Peyer's patch (tissue), 4 donors: ENCODE measurements around the gene SZRD1. TPM values are rescaled to one million over a fixed set of nuclear protein-coding genes. Genes with fewer than 3 reads are reported as not detected.
A peak's percentile ranks its signal among the peaks of the same experiment; 100 is the strongest.

Experiments used
- DNase-seq, 3 donors: peaks; one replicate each; pipeline ENCODE4 v3.0.0-alpha.2; 2017 to 2019
- H3K27ac ChIP-seq, 4 donors: fragments of 200-600 bp; sonication (generic); one replicate each; pipeline ENCODE4 v1.5.1; 2016 to 2019
- H3K27me3 ChIP-seq, 2 donors: fragments of 200-600 bp; sonication (generic); one replicate each; pipeline ENCODE4 v1.5.1; 2019
- H3K36me3 ChIP-seq, 3 donors: fragments of 200-600 bp; sonication (generic); one replicate each; pipeline ENCODE4 v1.5.1; 2016 to 2019
- H3K4me1 ChIP-seq, 4 donors: fragments of 200-600 bp; sonication (generic); one replicate each; pipeline ENCODE4 v1.5.1; 2016 to 2019
- H3K4me3 ChIP-seq, 4 donors: fragments of 200-600 bp; sonication (generic); 1 replicate in 3 of 4; 2 replicates in 1 of 4; pipeline ENCODE4 v1.5.1; 2016 to 2019; ENCODE audit warnings: mild to moderate bottlenecking in 1 of 4
- H3K9me3 ChIP-seq, 4 donors: fragments of 200-600 bp; sonication (generic); one replicate each; pipeline ENCODE4 v1.5.1; 2016 to 2019; ENCODE audit warnings: mild to moderate bottlenecking in 1 of 4
- POLR2A ChIP-seq, 2 donors: fragments of 450-650 bp; IDR thresholded peaks; one replicate each; pipeline ENCODE4 v1.5.1; 2017; ENCODE audit warnings: antibody characterized with exemption in 2 of 2, mild to moderate bottlenecking in 2 of 2, moderate library complexity in 2 of 2
- total RNA-seq, 4 donors: library from RNA; depleted of rRNA; stranded (reverse); fragments of >200 nt; gene quantifications; one replicate each; pipeline ENCODE4 v1.1.0, GENCODE V29; 2016
- TF ChIP-seq, protein P1 (sequence below), 6 experiments: fragments of 450-650 bp in 4 of 6; fragments of 200-600 bp in 2 of 6; sonication (generic) in 1 of 6; IDR thresholded peaks; one replicate each; pipeline ENCODE4 v1.5.1; 2017 to 2019; ENCODE audit warnings: antibody characterized with exemption in 6 of 6, mild to moderate bottlenecking in 3 of 6, moderate library complexity in 1 of 6

The SZRD1 gene, protein sequence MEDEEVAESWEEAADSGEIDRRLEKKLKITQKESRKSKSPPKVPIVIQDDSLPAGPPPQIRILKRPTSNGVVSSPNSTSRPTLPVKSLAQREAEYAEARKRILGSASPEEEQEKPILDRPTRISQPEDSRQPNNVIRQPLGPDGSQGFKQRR
- total RNA-seq = 10 to 100 TPM; 52.0 to 59.5 (median 57.4) TPM

DNA sequence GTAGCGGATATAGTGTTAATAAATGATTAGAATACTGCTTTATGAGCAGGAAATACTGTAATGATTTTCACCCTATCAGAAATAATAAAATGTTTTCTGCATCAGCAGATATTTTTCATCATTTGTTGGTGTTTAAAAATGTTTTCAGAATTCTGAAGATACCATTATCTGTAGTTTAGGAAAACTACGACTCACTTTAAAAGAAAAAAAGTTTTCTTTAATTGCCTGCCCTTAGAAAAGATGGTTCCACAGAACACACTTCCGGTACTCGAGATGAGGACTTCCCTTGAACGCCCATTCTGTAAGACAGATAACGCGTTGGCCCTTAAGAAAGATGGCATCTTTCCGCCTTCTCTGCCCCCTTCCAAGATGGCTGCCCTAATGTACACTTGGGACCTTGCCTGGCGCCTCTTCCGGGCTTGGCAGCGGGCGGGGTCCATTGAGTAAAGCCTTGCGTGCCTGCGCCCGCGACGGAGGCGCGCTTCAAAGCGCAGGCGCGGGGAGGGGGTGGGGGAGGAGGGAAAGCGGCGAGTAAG, at the start of gene SZRD1:
SZRD1 (plus strand) TSS at position 521 of the 536 bp plus-strand sequence. CDS start 16 bp downstream, outside the sequence.
- TF ChIP-seq, protein P1, sequence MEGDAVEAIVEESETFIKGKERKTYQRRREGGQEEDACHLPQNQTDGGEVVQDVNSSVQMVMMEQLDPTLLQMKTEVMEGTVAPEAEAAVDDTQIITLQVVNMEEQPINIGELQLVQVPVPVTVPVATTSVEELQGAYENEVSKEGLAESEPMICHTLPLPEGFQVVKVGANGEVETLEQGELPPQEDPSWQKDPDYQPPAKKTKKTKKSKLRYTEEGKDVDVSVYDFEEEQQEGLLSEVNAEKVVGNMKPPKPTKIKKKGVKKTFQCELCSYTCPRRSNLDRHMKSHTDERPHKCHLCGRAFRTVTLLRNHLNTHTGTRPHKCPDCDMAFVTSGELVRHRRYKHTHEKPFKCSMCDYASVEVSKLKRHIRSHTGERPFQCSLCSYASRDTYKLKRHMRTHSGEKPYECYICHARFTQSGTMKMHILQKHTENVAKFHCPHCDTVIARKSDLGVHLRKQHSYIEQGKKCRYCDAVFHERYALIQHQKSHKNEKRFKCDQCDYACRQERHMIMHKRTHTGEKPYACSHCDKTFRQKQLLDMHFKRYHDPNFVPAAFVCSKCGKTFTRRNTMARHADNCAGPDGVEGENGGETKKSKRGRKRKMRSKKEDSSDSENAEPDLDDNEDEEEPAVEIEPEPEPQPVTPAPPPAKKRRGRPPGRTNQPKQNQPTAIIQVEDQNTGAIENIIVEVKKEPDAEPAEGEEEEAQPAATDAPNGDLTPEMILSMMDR (IDR thresholded peaks at IDR 0.05) = no peak
- no peak for TF ChIP-seq POLR2A (IDR thresholded peaks at IDR 0.05)
- peak; percentile 96 to 99 (median 97) for DNase-seq
- Histone ChIP-seq H3K27me3 (no peaks in the 10 kb centered on the region), H3K4me1 (peaks cover 0 to 30% (median 7%) of the 10 kb centered on the region in 4 donors), H3K27ac (peak within 1 kb of the TSS; percentile 95 to 98 (median 97)), H3K36me3 (no peaks in the 10 kb centered on the region), H3K4me3 (peak within 1 kb of the TSS; percentile 73 to 96 (median 82)), H3K9me3 (no peaks in the 10 kb centered on the region)

DNA sequence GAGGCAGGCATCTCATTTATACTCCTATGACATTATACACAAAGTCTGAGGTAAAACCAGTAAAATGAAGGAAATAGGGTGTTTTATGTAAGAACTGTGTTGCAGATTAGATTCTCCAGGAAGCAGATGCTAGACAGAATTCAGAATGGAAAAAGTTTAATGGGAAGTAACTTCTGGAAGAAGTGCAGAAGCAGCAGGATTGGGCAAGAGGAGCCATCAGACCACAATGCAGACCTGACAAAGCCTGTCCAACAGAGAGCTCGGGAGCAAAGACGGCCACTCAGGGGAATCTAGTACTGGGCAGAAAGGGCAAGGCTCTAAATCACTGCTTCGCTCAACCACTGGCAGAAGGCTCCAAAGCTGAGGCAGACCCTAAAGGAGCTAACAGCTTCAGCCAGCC, 48.5 kb upstream of the SZRD1 start:
- Histone ChIP-seq H3K4me3 (no peak overlapping the region), H3K27me3 (no peaks in the 10 kb centered on the region), H3K9me3 (no peaks in the 10 kb centered on the region), H3K36me3 (peaks cover 0 to 22% (median 0%) of the 10 kb centered on the region in 3 donors), H3K27ac (no peak overlapping the region), H3K4me1 (no peaks in the 10 kb centered on the region)
- no peak for TF ChIP-seq POLR2A (IDR thresholded peaks at IDR 0.05)
- TF ChIP-seq, protein P1 (IDR thresholded peaks at IDR 0.05) = no peak
- DNase-seq = peak in 1 of 3 donors; percentile 46

DNA sequence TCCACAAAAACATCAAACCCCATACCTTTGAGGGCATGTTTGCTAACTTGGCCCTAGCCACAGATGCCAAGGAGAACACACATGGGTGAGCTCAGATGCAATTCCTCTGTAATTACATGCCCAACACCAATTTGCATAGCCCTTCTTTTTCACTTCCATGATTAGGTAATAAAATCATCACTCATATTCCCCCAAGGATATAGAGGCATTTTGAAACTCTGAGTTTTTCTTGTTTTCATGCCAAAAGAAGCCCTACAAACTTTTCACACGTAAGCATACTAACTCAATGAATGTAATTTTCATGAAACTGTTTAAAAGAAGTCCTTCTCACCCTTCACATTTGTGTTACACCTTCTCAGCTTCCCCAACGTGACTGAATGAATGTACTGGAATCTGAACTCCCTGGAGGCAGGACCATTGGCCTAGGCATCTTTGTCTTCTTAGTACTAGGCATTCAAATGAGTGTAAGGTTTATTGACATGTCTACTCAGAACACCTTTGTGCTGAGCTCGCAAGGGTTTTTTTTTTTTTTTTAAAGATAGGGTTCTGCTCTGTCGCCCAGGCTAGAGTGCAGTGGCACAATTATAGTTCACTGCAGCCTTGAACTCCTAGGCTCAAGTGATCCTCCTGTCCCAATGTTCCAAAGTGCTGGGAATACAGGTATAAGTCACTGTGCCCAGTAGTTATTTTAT, 45.7 kb upstream of the SZRD1 start:
- DNase-seq = peak in 1 of 3 donors; percentile 13
- Histone ChIP-seq H3K27me3 (no peaks in the 10 kb centered on the region), H3K36me3 (peaks cover 0 to 3% (median 0%) of the 10 kb centered on the region in 3 donors), H3K27ac (no peak overlapping the region), H3K9me3 (no peaks in the 10 kb centered on the region), H3K4me3 (no peak overlapping the region), H3K4me1 (no peaks in the 10 kb centered on the region)
- TF ChIP-seq, protein P1 (IDR thresholded peaks at IDR 0.05) = no peak
- TF ChIP-seq POLR2A (IDR thresholded peaks at IDR 0.05) = no peak

DNA sequence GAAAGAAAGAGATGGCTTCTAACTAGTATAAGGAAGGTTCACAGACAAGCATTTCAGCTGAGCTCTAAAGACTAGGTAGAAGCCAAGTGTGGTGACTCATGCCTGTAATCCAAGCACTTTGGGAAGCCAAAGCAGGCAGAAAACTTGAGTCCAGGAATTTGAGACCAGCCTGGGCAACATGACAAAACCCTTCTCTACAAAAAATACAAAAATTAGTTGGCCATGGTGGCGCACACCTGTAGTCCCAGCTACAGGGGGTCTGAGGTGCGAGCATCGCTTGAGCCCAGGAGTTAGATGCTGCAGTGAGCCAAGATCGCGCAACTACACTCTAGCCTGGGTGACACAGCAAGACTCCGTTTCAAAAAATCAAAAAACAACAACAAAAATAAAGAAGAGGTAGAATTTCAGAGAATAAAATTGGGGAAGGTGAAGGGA, 42.6 kb upstream of the SZRD1 start:
- TF ChIP-seq, protein P1 (IDR thresholded peaks at IDR 0.05) = no peak
- peak in 1 of 3 donors; percentile 43 for DNase-seq
- no peak overlapping the region for H3K27ac ChIP-seq

DNA sequence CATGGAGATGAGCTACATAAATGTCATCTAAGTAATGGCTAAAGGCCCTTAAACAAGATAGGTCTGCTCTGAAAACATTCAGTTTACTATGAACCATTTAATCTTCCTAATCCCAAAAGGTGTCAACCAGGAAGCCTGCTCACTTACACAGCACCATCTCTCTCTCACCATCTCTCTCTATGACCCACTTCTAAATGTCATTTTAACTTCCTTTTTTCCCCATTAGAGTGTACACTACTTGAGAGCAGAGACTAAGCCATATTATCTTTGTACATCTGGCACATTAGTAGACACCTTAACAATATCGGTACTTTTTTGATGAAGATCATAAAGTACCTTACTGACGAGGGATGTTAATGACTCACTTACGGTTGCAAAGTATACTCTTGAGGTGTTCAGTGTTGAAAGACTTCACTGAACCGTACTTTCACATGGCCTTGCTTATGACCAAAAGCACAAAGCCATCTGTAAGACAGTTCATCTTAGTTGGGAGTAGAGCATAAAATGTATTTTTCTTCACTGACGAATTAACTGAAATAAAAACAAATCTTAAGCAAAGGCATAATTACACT, 40.1 kb upstream of the SZRD1 start:
- DNase-seq = peak in 1 of 3 donors; percentile 14
- no peaks in the 10 kb centered on the region for H3K9me3 ChIP-seq
- H3K36me3 ChIP-seq = peaks cover 0 to 4% (median 0%) of the 10 kb centered on the region in 3 donors
- no peaks in the 10 kb centered on the region for H3K27me3 ChIP-seq
- H3K4me3 ChIP-seq = no peak overlapping the region
- no peaks in the 10 kb centered on the region for H3K4me1 ChIP-seq
- H3K27ac ChIP-seq = no peak overlapping the region
- no peak for TF ChIP-seq POLR2A (IDR thresholded peaks at IDR 0.05)
- TF ChIP-seq, protein P1 (IDR thresholded peaks at IDR 0.05) = no peak

More for the DNA sequence above, 42.6 kb upstream of the SZRD1 start:
- Histone ChIP-seq H3K36me3 (peaks cover 0 to 4% (median 0%) of the 10 kb centered on the region in 3 donors), H3K9me3 (no peaks in the 10 kb centered on the region), H3K4me1 (no peaks in the 10 kb centered on the region), H3K27me3 (no peaks in the 10 kb centered on the region), H3K4me3 (no peak overlapping the region)
